Posterior vena cava (tissue), 2 donors: Measurements from ENCODE around the gene P2RX7. TPM values are rescaled to one million over a fixed set of nuclear protein-coding genes. Genes with fewer than 3 reads are reported as not detected.

Experiments
- total RNA-seq, 2 donors: library from RNA; stranded (reverse); fragmentation: NEBNext Ultra II Directional; extraction: Animal tissue kit (Norgen Biotek cat#: 25700); gene quantifications; one replicate each; pipeline ENCODE4 v1.2.1, GENCODE V29; 2021
- donor health status: DM: yes; HTN: yes; CAD: no.
- donor health status: DM: yes; HTN: yes; CAD: no.

P2RX7 gene
- total RNA-seq, 2 donors from 2014 or later: 4.5 to 5.0 TPM

Other genes starting within 250 kb of the P2RX7 start
- 10 to 100 TPM; 31.6 TPM for gene SPPL3, start 228.5 kb upstream of the P2RX7 start, total RNA-seq
- not detected for gene HNF1A, start 154.3 kb upstream of the P2RX7 start, total RNA-seq
- gene C12orf43, start 116.4 kb upstream of the P2RX7 start, total RNA-seq: 10 to 100 TPM; 13.7 to 15.7 TPM
- 1 to 10 TPM in 1 of 2 donors, under 1 TPM in 1; 0.42 to 1.4 TPM for gene OASL, start 93.6 kb upstream of the P2RX7 start, total RNA-seq
- gene P2RX4, start 77.3 kb downstream of the P2RX7 start, total RNA-seq: 10 to 100 TPM; 18.3 to 20.3 TPM
- 10 to 100 TPM; 39.2 to 39.7 TPM for gene CAMKK2, start 163.8 kb downstream of the P2RX7 start, total RNA-seq
- gene ANAPC5, start 219.5 kb downstream of the P2RX7 start, total RNA-seq: 10 to 100 TPM; 80.6 to 83.9 TPM